Mammary epithelial cell (primary cell): ENCODE data around the gene WDR59.

ENCODE experiments used
- EZH2 ChIP-seq: IDR thresholded peaks from 2 replicates; pipeline ENCODE4 v1.6.1; 2012; ENCODE audit warnings: low read length, inconsistent platforms, borderline replicate concordance
- TF ChIP-seq, protein P1 (sequence below), 2 donors: IDR thresholded peaks in 1 of 2; conservative IDR thresholded peaks in 1 of 2; 2 replicates each; pipeline ENCODE4 v1.5.1; 2011 to 2012; ENCODE audit warnings: inconsistent platforms in 2 of 2, low read length in 2 of 2, mild to moderate bottlenecking in 2 of 2, control low read depth in 1 of 2, low read depth in 1 of 2; ENCODE audit not compliant: insufficient read depth in 1 of 2; ENCODE audit errors: extremely low read depth in 1 of 2

DNA sequence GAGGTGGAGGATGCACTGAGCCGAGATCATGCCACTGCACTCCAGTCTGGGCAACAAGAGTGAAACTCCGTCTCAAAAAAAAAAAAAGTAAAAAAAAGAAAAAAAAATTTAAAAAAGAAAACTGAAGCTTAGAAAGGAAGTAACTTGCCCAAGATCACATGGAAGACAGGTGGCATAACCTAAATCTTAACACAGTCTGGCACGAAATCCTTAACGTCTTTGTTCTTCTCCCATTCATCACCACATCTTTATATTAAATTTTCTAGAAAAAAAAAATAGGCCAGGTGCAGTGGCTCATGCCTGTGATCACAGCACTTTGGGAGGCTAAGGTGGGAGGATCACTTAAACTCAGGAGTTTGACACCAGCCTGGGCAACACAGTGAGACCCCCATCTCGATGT, 9.3 kb downstream of the WDR59 start:
- no peak for TF ChIP-seq EZH2
- TF ChIP-seq, protein P1, sequence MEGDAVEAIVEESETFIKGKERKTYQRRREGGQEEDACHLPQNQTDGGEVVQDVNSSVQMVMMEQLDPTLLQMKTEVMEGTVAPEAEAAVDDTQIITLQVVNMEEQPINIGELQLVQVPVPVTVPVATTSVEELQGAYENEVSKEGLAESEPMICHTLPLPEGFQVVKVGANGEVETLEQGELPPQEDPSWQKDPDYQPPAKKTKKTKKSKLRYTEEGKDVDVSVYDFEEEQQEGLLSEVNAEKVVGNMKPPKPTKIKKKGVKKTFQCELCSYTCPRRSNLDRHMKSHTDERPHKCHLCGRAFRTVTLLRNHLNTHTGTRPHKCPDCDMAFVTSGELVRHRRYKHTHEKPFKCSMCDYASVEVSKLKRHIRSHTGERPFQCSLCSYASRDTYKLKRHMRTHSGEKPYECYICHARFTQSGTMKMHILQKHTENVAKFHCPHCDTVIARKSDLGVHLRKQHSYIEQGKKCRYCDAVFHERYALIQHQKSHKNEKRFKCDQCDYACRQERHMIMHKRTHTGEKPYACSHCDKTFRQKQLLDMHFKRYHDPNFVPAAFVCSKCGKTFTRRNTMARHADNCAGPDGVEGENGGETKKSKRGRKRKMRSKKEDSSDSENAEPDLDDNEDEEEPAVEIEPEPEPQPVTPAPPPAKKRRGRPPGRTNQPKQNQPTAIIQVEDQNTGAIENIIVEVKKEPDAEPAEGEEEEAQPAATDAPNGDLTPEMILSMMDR (conservative IDR thresholded peaks at IDR 0.05 in 1 of 2, IDR thresholded peaks at IDR 0.05 in 1 of 2; ENCODE audit: extremely low read depth in 1 of 2, insufficient read depth in 1 of 2, low read depth in 1 of 2, low read length in 2 of 2): no peak
